Kidney (tissue), 14 donors: ENCODE data around the gene PATJ. TPM values are rescaled to one million over a fixed set of nuclear protein-coding genes. Genes with fewer than 3 reads are reported as not detected.
A peak's percentile ranks its signal among the peaks of the same experiment; 100 is the strongest.

Experiments
- DNase-seq, 5 donors: peaks; one replicate each; pipeline ENCODE4 v3.0.0-alpha.2; 2013 to 2020
- FAIRE-seq: peaks from 2 replicates; lab custom pipeline; 2012; peaks lifted over from hg19 to GRCh38; lab: Jason Lieb, UNC
- H3K27ac ChIP-seq, 2 donors: one replicate each; pipeline ENCODE4 v1.7.0; 2013; ENCODE audit warnings: low read depth in 2 of 2, low read length in 2 of 2, inconsistent platforms in 1 of 2
- H3K27me3 ChIP-seq: one replicate; pipeline ENCODE4 v1.7.1; 2013; ENCODE audit warnings: low read length, inconsistent platforms; ENCODE audit not compliant: control insufficient read depth, insufficient read depth
- H3K36me3 ChIP-seq, 3 donors: one replicate each; pipeline versions ENCODE4 v1.7.0 to v1.7.1; 2013; ENCODE audit warnings: low read length in 3 of 3, control low read depth in 1 of 3, inconsistent platforms in 1 of 3; ENCODE audit not compliant: insufficient read depth in 3 of 3, control insufficient read depth in 2 of 3
- H3K4me1 ChIP-seq, 3 donors: one replicate each; pipeline versions ENCODE4 v1.7.0 to v1.7.1; 2013; ENCODE audit warnings: low read length in 3 of 3, inconsistent platforms in 1 of 3, low read depth in 1 of 3; ENCODE audit not compliant: control insufficient read depth in 2 of 3, insufficient read depth in 2 of 3
- H3K4me3 ChIP-seq, 3 donors: one replicate each; pipeline versions ENCODE4 v1.7.0 to v1.8.1; 2013; ENCODE audit warnings: low read length in 3 of 3, control low read depth in 1 of 3, inconsistent platforms in 1 of 3
- H3K9ac ChIP-seq, 3 donors: one replicate each; pipeline versions ENCODE4 v1.7.0 to v1.7.1; 2013; ENCODE audit warnings: low read length in 3 of 3, control low read depth in 1 of 3, inconsistent platforms in 1 of 3
- H3K9me3 ChIP-seq, 3 donors: one replicate each; pipeline versions ENCODE4 v1.7.0 to v1.7.1; 2013; ENCODE audit warnings: low read length in 3 of 3, control low read depth in 1 of 3, inconsistent platforms in 1 of 3; ENCODE audit not compliant: control insufficient read depth in 2 of 3, insufficient read depth in 1 of 3
- intact Hi-C: fragments of 100-400 bp; cut with DNase I; formaldehyde crosslinking; loops from one replicate; pipeline ENCODE4 v1.11.1; 2022
- polyA plus RNA-seq: library from polyadenylated mRNA; stranded (reverse); fragments of 350-450 nt; fragmentation: Illumina TruSeq; extraction: RNeasy Lipid Tissue Mini Kit (QIAGEN cat#74804); gene quantifications from one replicate; pipeline ENCODE4 v1.2.3, GENCODE V29; 2014; ENCODE audit warnings: low read depth, low replicate concordance; ENCODE audit not compliant: insufficient read depth
- total RNA-seq: library from RNA; stranded (reverse); fragmentation: NEBNext Ultra II Directional; extraction: Animal tissue kit (Norgen Biotek cat#: 25700); gene quantifications from one replicate; pipeline ENCODE4 v1.2.1, GENCODE V29; 2021
- TF ChIP-seq, protein P1 (sequence below): IDR thresholded peaks from 3 replicates; pipeline ENCODE4 v1.5.1; 2012; ENCODE audit warnings: mild to moderate bottlenecking, moderate library complexity, borderline replicate concordance; ENCODE audit not compliant: insufficient read depth; ENCODE audit errors: extremely low read depth
- donor health status: control.
- donor health status: control.
- donor health status: control.
- donor health status: control.
- donor health status: control.
- donor health status: DM: yes; HTN: yes; CAD: no.
- donor health status: Normal renal cell carcinoma (clear cell type).

PATJ gene
- total and polyA plus RNA-seq, 2 donors from 2014 or later = 44.0 to 98.0 TPM

GRCh38 chr1:62188111-62188510, 445.8 kb downstream of the PATJ start:
- no peaks in the 10 kb centered on the region for H3K4me1 ChIP-seq
- DNase-seq = no peak
- H3K27me3 ChIP-seq = no peaks in the 10 kb centered on the region
- no peaks in the 10 kb centered on the region for H3K9me3 ChIP-seq
- intact Hi-C loops = no loop called here
- TF ChIP-seq, protein P1, sequence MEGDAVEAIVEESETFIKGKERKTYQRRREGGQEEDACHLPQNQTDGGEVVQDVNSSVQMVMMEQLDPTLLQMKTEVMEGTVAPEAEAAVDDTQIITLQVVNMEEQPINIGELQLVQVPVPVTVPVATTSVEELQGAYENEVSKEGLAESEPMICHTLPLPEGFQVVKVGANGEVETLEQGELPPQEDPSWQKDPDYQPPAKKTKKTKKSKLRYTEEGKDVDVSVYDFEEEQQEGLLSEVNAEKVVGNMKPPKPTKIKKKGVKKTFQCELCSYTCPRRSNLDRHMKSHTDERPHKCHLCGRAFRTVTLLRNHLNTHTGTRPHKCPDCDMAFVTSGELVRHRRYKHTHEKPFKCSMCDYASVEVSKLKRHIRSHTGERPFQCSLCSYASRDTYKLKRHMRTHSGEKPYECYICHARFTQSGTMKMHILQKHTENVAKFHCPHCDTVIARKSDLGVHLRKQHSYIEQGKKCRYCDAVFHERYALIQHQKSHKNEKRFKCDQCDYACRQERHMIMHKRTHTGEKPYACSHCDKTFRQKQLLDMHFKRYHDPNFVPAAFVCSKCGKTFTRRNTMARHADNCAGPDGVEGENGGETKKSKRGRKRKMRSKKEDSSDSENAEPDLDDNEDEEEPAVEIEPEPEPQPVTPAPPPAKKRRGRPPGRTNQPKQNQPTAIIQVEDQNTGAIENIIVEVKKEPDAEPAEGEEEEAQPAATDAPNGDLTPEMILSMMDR = no peak
- H3K36me3 ChIP-seq = no peaks in the 10 kb centered on the region
- FAIRE-seq = no peak
- H3K9ac ChIP-seq = no peak overlapping the region
- no peak overlapping the region for H3K4me3 ChIP-seq
- H3K27ac ChIP-seq = no peak overlapping the region

GRCh38 chr1:62194651-62195544, 452.6 kb downstream of the PATJ start, which contains the start of gene L1TD1:
Gene L1TD1 (plus strand): TSS chr1:62194849. CDS start chr1:62206629, 11,780 bp downstream.
- H3K9ac ChIP-seq = no peak within 1 kb of the TSS
- peak within 1 kb of the TSS in 1 of 3 donors; percentile 36 for H3K4me3 ChIP-seq
- H3K9me3 ChIP-seq = no peaks in the 10 kb centered on the region
- DNase-seq = peak in 4 of 5 donors; percentile 59 to 72 (median 70)
- TF ChIP-seq, protein P1 = no peak
- no peaks in the 10 kb centered on the region for H3K4me1 ChIP-seq
- H3K27ac ChIP-seq = no peak within 1 kb of the TSS
- H3K27me3 ChIP-seq = peaks cover 4% of the 10 kb centered on the region
- H3K36me3 ChIP-seq = no peaks in the 10 kb centered on the region
- FAIRE-seq = no peak
- intact Hi-C loops = no loop called here

GRCh38 chr1:62196086-62196690, 453.9 kb downstream of the PATJ start:
- H3K36me3 ChIP-seq = no peaks in the 10 kb centered on the region
- H3K27me3 ChIP-seq = peaks cover 4% of the 10 kb centered on the region
- FAIRE-seq = no peak
- no peak overlapping the region for H3K9ac ChIP-seq
- intact Hi-C loops = no loop called here
- DNase-seq = no peak
- TF ChIP-seq, protein P1 = no peak
- no peak overlapping the region for H3K27ac ChIP-seq
- no peak overlapping the region for H3K4me3 ChIP-seq
- H3K4me1 ChIP-seq = no peaks in the 10 kb centered on the region
- H3K9me3 ChIP-seq = no peaks in the 10 kb centered on the region
